Stimulated activated CD8-positive, alpha-beta memory T cell treated with anti-CD3 and anti-CD28 coated beads, Interleukin-4, amount 100 ng/mL, for 24 hours (primary cell): ENCODE data around the gene TSNAX.

Source experiments
- DNase-seq: peaks from one replicate; pipeline ENCODE4 v3.0.0-alpha.2; 2020; ENCODE audit warnings: low read depth

Gene TSNAX

GRCh38 chr1:231601824-231602672 is 73.6 kb downstream of the TSNAX start:
- DNase-seq: no peak

- DNase-seq: no peak
These were observed 74.2 kb downstream of the TSNAX start for GRCh38 chr1:231602673-231602984.

GRCh38 chr1:231603598-231604275 is 75.3 kb downstream of the TSNAX start:
- no peak for DNase-seq

GRCh38 chr1:231604276-231604621 is 75.8 kb downstream of the TSNAX start:
- no peak for DNase-seq

- no peak for DNase-seq
These were observed 77.0 kb downstream of the TSNAX start for GRCh38 chr1:231605149-231606100.

GRCh38 chr1:231606712-231607111 is 78.2 kb downstream of the TSNAX start:
- no peak for DNase-seq

- no peak for DNase-seq
These were observed 81.9 kb downstream of the TSNAX start for GRCh38 chr1:231610388-231610787.

GRCh38 chr1:231611111-231611510 is 82.6 kb downstream of the TSNAX start:
- DNase-seq: no peak

- DNase-seq: no peak
These were observed 83.4 kb downstream of the TSNAX start for GRCh38 chr1:231611851-231612250.

- no peak for DNase-seq
These were observed 84.1 kb downstream of the TSNAX start for GRCh38 chr1:231612393-231613089.

GRCh38 chr1:231613419-231614349 is 85.2 kb downstream of the TSNAX start:
- no peak for DNase-seq
